HepG2 (cell line): ENCODE measurements around the gene EDN2. TPM values are rescaled to one million over a fixed set of nuclear protein-coding genes. Genes with fewer than 3 reads are reported as not detected.

Experiments
- ELF3 ChIP-seq: IDR thresholded peaks from 2 replicates; pipeline ENCODE4 v1.6.1; 2016; ENCODE audit warnings: missing genetic modification reagents, missing compliant biosample characterization
- FOXM1 ChIP-seq: sonication (generic); formaldehyde crosslinking; IDR thresholded peaks from 2 replicates; pipeline ENCODE4 v1.5.0; 2020; ENCODE audit warnings: missing genetic modification reagents
- GATAD2A ChIP-seq: IDR thresholded peaks from 2 replicates; pipeline ENCODE4 v1.6.1; 2016
- HNF4A ChIP-seq: sonication (generic); formaldehyde crosslinking; IDR thresholded peaks from 2 replicates; pipeline ENCODE4 v1.4.0; 2020; ENCODE audit warnings: missing genetic modification reagents
- HNRNPL ChIP-seq: fragments of 200-400 bp; formaldehyde crosslinking; IDR thresholded peaks from 2 replicates; pipeline ENCODE4 v1.6.1; 2017; ENCODE audit warnings: mild to moderate bottlenecking, low read depth, low read length
- IRX3 ChIP-seq: sonication (generic); formaldehyde crosslinking; IDR thresholded peaks from 2 replicates; pipeline ENCODE4 v1.8.1; 2023; ENCODE audit warnings: mild to moderate bottlenecking, low read depth, missing genetic modification reagents, borderline replicate concordance
- MXI1 ChIP-seq: IDR thresholded peaks from 3 replicates; pipeline ENCODE4 v1.6.1; 2012; ENCODE audit warnings: low read depth, low read length, inconsistent platforms, borderline replicate concordance
- POLR2AphosphoS2 ChIP-seq: IDR thresholded peaks from 2 replicates; pipeline ENCODE4 v1.6.1; 2011; ENCODE audit warnings: low read depth, low read length, improper control_type of control experiment
- PRMT3 ChIP-seq: sonication (generic); formaldehyde crosslinking; IDR thresholded peaks from 2 replicates; pipeline ENCODE4 v1.8.1; 2022; ENCODE audit warnings: low read depth, mild to moderate bottlenecking, moderate library complexity, missing genetic modification reagents, borderline replicate concordance
- SAFB2 ChIP-seq: sonication (generic); formaldehyde crosslinking; IDR thresholded peaks from 2 replicates; pipeline ENCODE4 v1.5.1; 2020; ENCODE audit warnings: missing genetic modification reagents, low read depth, mild to moderate bottlenecking, borderline replicate concordance
- SMAD3 ChIP-seq: sonication (generic); formaldehyde crosslinking; IDR thresholded peaks from 2 replicates; pipeline ENCODE4 v1.4.0; 2020; ENCODE audit warnings: missing genetic modification reagents
- TBL1XR1 ChIP-seq: fragments of 150-350 bp; IDR thresholded peaks from 2 replicates; pipeline ENCODE4 v1.6.1; 2014; ENCODE audit warnings: borderline replicate concordance, low read length; ENCODE audit not compliant: partially characterized antibody
- U2AF2 ChIP-seq: fragments of 200-400 bp; formaldehyde crosslinking; IDR thresholded peaks from 2 replicates; pipeline ENCODE4 v1.6.1; 2017; ENCODE audit warnings: low read depth, mild to moderate bottlenecking, low read length
- ZBTB42 ChIP-seq: sonication (generic); formaldehyde crosslinking; IDR thresholded peaks from 2 replicates; pipeline ENCODE4 v1.5.0; 2020; ENCODE audit warnings: mild to moderate bottlenecking, missing genetic modification reagents
- ZBTB7A ChIP-seq: sonication (generic); formaldehyde crosslinking; IDR thresholded peaks from 2 replicates; pipeline ENCODE4 v1.8.0; 2022; ENCODE audit warnings: mild to moderate bottlenecking, missing genetic modification reagents
- ZKSCAN1 ChIP-seq: fragments of 150-350 bp; IDR thresholded peaks from 2 replicates; pipeline ENCODE4 v1.6.1; 2014; ENCODE audit warnings: low read length
- ZNF124 ChIP-seq: sonication (generic); formaldehyde crosslinking; IDR thresholded peaks from 2 replicates; pipeline ENCODE4 v1.4.0; 2020; ENCODE audit warnings: missing genetic modification reagents
- ZNF225 ChIP-seq: sonication (generic); formaldehyde crosslinking; IDR thresholded peaks from 2 replicates; pipeline ENCODE4 v1.4.0; 2020; ENCODE audit warnings: mild to moderate bottlenecking, missing genetic modification reagents
- ZNF432 ChIP-seq: sonication (generic); formaldehyde crosslinking; IDR thresholded peaks from 2 replicates; pipeline ENCODE4 v1.5.0; 2020; ENCODE audit warnings: missing genetic modification reagents, mild to moderate bottlenecking, borderline replicate concordance
- ZNF552 ChIP-seq: sonication (generic); formaldehyde crosslinking; IDR thresholded peaks from 2 replicates; pipeline ENCODE4 v1.9.0; 2022; ENCODE audit warnings: missing genetic modification reagents, mild to moderate bottlenecking, borderline replicate concordance
- ZNF558 ChIP-seq: sonication (generic); formaldehyde crosslinking; IDR thresholded peaks from 2 replicates; pipeline ENCODE4 v1.9.0; 2022; ENCODE audit warnings: mild to moderate bottlenecking, missing genetic modification reagents, borderline replicate concordance
- ZNF570 ChIP-seq: sonication (generic); formaldehyde crosslinking; IDR thresholded peaks from 2 replicates; pipeline ENCODE4 v1.4.0; 2020; ENCODE audit warnings: mild to moderate bottlenecking, missing genetic modification reagents, borderline replicate concordance
- ZNF652 ChIP-seq: IDR thresholded peaks from 2 replicates; pipeline ENCODE4 v1.6.1; 2016; ENCODE audit warnings: low read depth, borderline replicate concordance
- polyA plus RNA-seq, 8 experiments: library from polyadenylated mRNA; depleted of rRNA in 3 of 8; stranded (reverse) in 7 of 8; unstranded in 1 of 8; fragments of >200 nt; fragmentation: Illumina TruSeq in 4 of 8; extraction: Trizol in 4 of 8; gene quantifications; 2 replicates each; pipeline versions ENCODE4 v1.2.1 to v1.2.3, GENCODE V29; 2011 to 2016; ENCODE audit warnings: low read depth in 4 of 8, missing spikeins in 1 of 8, mixed read lengths in 1 of 8; ENCODE audit not compliant: insufficient read depth in 1 of 8
- total RNA-seq, 5 experiments: library from RNA; depleted of rRNA; stranded (reverse); fragments of >200 nt; fragmentation: Illumina TruSeq; extraction: Trizol; gene quantifications; 2 replicates each; pipeline ENCODE4 v1.2.3, GENCODE V29; 2016; ENCODE audit warnings: low read depth in 1 of 5
- TF ChIP-seq, protein P1 (sequence below): sonication (generic); formaldehyde crosslinking; IDR thresholded peaks from 2 replicates; pipeline ENCODE4 v1.4.0; 2020; ENCODE audit warnings: mild to moderate bottlenecking, missing genetic modification reagents
- TF ChIP-seq, protein P2 (sequence below): IDR thresholded peaks from 2 replicates; pipeline ENCODE4 v1.6.1; 2016; ENCODE audit warnings: low read depth
- TF ChIP-seq, protein P3 (sequence below): sonication (generic); formaldehyde crosslinking; IDR thresholded peaks from 2 replicates; pipeline ENCODE4 v1.4.0; 2020; ENCODE audit warnings: missing genetic modification reagents

Gene EDN2
- total and polyA plus RNA-seq, 2 of the 13 experiments (the other 11 are each of a cell fraction or from before 2014, with no cell fraction given), result not detected

DNA sequence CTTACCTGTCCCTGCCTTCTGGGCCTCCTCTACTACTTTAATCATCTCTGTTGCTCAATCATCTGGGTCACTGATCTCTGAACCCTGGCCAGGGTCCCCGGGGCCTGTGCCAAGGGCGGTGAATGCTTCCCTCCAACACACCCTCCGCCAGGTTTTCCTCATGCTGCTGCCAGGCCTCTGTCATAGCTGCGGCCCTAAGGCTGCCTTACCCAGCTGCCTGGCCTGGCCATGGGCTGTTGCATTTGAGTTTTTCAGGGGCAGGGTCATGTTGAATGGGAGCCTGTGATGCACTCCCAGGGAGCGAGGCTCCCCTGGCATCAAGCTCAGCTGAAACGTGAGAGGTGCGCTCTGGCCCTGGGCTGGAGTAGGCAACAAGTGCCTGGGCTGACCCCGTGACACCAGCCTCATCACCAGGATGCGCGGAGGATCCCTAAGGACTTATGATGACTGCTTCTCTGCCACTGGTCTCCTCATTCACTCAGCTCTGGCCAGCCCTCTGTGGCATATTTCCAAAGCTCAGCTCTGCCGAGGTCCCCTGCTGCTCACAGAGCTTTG is 7.6 kb downstream of the EDN2 start (continued):
- TF ChIP-seq POLR2AphosphoS2 (no peak), ZNF558 (no peak), MXI1 (no peak), HNF4A (peak; percentile 94), ZNF570 (CRISPR knock-in tag) (no peak), U2AF2 (no peak), ZBTB7A (CRISPR knock-in tag) (no peak), ELF3 (0 out of 2 replicates have a peak, but pooled peaks have one; percentile 34), IRX3 (CRISPR knock-in tag) (no peak), ZNF124 (CRISPR knock-in tag) (no peak), ZNF652 (no peak), ZNF225 (no peak), ZKSCAN1 (no peak), PRMT3 (no peak), SMAD3 (CRISPR knock-in tag) (0 out of 2 replicates have a peak, but pooled peaks have one; percentile 40), FOXM1 (CRISPR knock-in tag) (no peak), GATAD2A (CRISPR knock-in tag) (peak; percentile 61; the same call in 1 of the 2 replicates), ZNF552 (CRISPR knock-in tag) (no peak), HNRNPL (peak; percentile 65; the same call in 1 of the 2 replicates), ZBTB42 (no peak), SAFB2 (CRISPR knock-in tag) (no peak), TBL1XR1 (no peak), ZNF432 (CRISPR knock-in tag) (no peak)
- TF ChIP-seq, protein P1, sequence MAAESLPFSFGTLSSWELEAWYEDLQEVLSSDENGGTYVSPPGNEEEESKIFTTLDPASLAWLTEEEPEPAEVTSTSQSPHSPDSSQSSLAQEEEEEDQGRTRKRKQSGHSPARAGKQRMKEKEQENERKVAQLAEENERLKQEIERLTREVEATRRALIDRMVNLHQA (CRISPR knock-in tag), result no peak
- TF ChIP-seq, protein P2, sequence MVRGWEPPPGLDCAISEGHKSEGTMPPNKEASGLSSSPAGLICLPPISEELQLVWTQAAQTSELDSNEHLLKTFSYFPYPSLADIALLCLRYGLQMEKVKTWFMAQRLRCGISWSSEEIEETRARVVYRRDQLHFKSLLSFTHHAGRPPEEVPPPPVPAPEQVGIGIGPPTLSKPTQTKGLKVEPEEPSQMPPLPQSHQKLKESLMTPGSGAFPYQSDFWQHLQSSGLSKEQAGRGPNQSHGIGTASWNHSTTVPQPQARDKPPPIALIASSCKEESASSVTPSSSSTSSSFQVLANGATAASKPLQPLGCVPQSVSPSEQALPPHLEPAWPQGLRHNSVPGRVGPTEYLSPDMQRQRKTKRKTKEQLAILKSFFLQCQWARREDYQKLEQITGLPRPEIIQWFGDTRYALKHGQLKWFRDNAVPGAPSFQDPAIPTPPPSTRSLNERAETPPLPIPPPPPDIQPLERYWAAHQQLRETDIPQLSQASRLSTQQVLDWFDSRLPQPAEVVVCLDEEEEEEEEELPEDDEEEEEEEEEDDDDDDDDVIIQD (CRISPR knock-in tag), result no peak
- TF ChIP-seq, protein P3, sequence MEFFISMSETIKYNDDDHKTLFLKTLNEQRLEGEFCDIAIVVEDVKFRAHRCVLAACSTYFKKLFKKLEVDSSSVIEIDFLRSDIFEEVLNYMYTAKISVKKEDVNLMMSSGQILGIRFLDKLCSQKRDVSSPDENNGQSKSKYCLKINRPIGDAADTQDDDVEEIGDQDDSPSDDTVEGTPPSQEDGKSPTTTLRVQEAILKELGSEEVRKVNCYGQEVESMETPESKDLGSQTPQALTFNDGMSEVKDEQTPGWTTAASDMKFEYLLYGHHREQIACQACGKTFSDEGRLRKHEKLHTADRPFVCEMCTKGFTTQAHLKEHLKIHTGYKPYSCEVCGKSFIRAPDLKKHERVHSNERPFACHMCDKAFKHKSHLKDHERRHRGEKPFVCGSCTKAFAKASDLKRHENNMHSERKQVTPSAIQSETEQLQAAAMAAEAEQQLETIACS, result no peak
